Activated CD8-positive, alpha-beta memory T cell treated with anti-CD3 and anti-CD28 coated beads, Interleukin-2, amount 50 U/mL, for 24 hours (primary cell): ENCODE measurements around the gene JPH3.

ENCODE experiments used
- DNase-seq: peaks from one replicate; pipeline ENCODE4 v3.0.0-alpha.2; 2020; ENCODE audit errors: extremely low read depth

Gene JPH3

DNA sequence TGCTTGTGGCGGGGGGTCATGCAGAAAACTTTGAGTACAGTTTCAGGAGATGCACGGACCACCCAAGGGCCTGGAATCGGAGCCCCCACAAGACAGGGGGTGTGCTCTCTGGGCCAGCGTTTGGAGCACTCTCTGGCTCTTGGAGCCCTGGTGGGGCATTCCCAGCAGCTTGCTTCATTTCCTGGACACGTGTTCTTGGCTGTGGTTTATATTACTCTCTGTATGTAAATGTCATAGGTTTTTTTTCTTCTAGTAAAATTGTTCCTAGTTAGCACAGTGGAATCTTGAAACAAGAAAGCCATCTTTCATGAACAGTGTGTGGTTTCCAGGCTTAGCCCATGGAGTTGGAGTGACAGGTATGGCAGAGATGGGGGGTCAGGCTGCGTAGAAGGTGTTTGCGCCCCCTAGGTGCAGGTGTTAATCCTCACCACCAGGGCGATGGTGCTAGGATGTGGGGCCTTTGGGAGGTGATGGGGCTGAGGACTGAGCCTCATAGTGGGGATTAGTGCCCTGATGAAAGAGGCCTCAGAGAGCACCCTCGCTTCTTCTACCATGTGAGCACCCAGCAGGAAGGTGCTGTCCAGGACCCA, 79.8 kb downstream of the JPH3 start:
- DNase-seq, result no peak

DNA sequence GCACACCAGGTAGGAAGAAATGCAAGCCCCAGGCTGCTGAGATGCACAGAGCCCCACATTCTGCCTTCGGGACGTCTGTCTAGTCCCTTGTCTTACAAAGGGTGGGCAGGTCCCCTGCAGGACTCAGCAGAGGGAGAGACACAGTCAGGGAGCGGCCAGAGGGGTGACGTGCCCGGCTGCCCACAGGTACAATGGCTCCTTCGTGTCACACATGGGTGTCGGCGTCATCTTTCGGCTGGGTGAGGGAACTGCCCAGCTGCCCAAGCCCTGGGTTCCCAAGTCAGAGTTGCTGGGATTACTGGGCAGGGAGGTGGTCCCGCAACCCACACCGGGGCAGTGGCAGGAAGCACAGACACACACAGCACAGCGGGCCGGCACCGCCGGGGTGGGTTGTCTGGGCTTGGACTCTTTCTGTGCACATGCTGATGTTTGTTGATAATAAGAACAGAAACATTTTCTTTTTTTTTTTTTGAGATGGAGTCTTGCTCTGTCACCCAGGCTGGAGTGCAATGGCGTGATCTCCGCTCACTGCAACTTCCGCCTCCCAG, 80.6 kb downstream of the JPH3 start:
- DNase-seq, result no peak

DNA sequence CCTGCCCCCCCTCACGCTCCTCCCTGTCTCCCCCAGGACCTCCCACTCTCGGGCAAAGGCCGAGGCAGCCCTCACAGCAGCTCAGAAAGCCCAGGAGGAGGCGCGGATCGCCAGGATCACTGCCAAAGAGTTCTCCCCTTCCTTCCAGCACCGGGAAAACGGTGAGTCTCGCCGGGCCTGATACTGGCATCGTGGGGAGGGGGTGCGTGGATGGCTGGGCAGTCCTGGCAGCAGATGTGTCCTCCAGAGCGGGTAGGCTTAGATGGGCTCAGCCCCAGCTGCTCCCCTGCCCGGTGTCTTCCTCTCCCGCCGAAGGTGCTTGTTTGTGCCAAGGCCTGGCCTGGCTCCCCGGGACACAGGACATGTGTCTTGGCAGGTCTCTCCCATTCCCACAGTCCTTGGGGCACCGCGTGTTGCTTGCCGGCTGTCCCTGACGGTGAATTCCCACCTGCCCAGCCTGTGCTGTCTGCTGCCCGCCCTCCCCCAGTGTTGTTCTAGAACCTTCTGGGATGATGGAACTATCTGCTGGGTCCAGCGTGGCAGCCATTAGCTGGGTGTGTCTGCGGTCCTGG, 81.9 kb downstream of the JPH3 start:
- DNase-seq, result no peak

DNA sequence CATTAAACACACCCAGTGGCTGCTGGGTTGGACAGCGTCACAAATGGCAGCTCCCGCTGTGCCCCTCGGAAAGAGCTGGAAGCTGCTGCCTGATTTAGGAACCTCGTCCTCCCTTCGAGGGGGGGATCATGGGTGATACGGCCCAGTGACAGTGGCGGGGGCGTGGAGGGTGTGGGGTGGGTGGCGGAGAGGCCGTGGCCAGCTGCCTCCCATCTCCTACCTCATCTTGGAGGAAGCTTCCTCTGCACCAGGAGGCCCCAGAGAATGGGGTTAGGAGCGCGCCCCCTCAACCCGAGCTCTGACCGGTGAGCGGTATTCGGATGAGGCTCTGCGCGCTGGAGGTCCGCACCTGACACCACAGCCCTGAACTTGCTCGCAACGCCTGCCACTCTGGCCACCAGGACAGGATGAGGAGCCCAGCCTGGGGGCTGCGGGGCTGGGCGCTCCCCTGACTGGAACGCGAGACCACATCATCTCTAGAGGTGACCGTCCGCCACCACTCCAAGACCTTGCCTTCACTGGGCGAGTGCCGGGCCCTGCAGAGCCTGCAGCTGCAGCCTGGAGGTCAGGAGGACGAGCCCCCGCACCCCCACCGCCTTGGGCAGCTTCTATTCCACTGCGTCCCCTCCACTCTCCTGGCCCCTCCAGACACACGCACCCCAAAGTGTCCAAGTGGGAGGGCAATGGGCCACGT, 82.5 kb downstream of the JPH3 start:
- DNase-seq, result no peak

DNA sequence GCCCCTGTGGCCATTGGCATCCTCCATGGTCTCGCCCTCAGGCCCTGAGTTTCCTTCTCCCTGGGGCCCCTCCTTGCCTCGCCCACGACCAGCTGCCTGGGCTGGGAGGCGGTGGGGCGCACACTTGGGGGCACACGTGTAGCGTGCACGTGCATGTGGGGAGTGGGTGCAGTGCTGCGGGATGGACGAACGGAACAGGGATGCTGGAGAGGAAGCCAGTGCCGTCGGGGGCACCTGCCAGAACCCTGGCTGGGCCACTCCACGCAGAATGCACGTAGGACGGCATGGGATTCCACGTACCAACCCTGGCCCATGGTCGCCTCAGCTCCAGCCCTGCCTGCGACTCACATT, 83.1 kb downstream of the JPH3 start:
- no peak for DNase-seq

DNA sequence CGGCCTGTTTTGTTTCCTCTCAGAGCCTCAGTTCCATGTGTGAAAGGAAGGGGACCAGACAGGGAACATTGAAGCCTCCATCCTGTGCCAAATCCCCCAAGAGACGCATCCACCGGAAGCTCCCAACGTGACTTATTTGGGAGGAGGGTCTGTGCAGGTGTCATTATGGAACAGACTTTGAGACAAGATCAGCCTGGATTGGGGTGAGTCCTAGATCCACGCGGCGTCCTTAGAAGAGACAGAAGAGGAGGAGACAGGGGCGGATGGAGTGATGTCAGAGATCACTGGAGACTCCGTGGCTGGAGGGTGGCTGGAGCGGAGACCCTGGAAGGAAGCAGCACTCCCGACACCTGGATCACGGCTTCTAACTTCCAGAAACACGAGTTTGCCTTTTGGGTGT, 83.5 kb downstream of the JPH3 start:
- DNase-seq, result no peak

DNA sequence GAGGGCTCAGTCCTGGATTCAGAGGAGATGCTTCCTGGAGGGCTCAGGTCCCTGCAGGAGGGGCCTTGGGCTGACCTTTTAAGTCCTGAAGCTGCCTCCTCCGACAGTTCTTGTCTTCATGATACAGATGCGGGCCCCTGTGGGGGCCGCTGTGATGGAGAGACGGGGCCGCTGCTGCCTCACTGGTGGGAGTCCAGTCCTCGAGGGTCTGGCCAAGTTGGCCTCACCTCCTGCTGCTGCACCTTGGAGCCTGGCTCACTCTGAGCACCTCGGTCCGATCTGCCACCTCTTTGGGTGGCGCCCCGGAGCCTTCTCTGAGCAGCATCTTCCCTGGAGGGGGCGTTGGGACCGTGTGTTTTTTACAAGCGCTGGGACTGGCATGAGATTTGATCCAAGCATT, 84.4 kb downstream of the JPH3 start:
- DNase-seq, result no peak

DNA sequence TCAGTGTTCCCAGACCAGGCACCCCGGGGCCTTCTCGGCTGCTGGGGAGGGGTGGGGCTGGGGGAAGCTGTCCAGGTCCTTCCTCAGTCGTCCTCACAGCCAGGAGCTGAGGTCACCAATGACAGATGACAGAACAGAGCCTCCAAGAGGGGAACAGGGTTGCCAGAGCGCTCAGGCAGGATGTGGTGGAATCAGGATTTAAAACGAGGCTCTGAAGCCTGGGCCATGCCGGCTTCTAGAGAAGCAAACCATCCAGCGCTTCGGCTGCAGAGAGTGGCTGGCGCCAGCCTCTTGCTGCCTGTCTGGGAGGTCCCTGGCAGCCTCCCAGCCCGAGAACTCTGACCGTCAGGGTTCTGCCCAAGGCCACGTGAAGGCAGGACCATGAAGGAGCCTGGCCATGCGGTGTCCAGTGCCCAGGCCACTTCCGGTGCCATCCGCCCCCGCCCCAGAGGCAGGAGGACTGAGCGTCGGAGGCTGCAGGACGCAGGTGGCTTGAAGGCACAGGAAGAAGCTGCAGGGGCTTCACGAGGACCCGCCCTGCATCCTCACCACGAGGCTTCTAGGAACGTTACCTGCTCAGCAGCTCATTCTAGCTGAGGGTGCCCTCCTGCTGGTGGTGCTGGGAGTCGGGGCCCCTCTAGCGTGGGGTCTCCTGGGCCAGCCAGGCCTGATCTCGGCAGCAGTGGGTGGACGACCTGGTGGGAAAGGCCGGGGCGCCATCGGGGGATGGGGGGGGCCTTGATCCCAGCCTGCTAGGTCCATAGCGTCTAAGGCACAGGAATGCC, 85.0 kb downstream of the JPH3 start:
- DNase-seq, result no peak

DNA sequence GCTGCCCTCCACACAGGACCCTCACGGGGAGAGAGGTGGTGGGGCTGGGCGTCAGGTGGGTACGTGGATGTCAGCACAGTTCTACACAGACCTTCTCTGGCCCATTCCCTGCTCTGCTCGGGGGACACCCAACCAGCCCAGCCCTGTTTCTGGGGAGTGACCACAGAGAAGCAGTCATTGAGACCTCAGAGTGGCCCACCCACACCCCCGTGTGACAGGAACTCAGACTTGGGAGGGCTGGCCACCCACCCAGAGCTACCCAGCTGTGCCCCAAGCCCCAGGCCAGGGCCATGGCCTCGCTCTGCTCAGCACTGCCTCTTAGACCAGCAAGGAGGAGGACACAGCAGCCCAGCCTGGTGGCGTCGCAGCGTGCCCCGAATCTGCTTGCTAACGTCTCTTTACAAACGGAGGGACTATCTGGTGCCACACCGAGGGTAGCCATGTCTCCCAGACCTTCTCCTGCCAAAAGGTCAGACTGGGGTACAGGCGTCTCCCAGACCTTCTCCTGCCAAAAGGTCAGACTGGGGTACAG, 85.8 kb downstream of the JPH3 start:
- no peak for DNase-seq

DNA sequence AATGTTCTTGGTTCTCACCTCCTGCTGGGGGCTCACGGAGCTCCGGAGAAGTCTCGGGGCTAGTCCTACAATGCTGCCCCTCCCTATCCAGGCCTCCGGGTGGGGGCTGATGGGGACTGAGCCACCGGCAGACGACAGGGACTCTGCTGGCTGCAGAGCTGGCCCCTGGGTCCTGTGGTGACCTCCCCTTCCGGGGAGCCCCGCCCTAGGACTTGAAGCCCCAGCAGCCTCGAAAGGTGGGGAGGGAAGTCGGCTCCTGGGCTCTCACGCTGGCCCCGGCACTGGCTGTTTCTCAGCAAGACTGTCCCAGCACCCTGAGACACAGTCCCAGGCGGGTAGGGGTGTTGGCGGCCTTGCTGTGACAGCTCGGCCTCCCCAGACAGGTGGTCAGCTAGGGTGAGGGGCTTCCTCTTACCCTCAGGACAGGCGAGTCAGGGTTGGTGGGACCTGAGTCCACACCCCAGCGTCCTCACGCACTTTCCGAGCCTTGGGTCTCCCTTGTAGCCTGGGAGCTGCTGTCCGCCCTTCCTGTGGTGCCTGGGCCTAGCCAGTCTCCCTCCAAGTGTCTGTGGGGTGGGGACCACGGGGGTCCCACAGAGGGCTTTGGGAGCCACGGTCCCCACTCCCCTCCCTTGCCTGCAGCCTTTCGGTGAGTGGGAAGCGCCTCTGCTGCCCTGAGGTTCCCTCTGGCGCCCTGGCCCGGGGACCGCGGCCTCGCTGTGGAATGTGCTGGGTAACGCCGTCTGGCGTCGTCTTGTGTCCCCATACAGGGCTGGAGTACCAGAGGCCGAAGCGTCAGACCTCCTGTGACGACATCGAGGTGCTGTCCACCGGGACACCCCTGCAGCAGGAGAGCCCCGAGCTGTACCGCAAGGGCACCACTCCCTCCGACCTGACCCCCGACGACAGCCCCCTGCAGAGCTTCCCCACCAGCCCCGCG, 86.8 kb downstream of the JPH3 start:
- no peak for DNase-seq

DNA sequence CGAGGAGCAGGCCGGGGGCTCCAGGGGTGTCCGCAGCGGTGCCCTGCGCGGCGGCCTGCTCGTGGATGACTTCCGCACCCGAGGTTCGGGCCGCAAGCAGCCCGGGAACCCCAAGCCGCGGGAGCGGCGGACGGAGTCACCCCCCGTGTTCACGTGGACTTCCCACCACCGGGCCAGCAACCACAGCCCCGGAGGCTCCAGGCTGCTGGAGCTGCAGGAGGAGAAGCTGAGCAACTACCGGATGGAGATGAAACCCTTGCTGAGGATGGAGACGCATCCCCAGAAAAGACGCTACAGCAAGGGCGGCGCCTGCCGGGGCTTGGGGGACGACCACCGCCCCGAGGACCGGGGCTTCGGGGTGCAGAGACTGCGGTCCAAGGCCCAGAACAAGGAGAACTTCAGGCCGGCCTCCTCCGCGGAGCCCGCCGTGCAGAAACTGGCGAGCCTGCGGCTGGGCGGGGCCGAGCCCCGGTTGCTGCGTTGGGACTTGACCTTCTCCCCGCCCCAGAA, 87.7 kb downstream of the JPH3 start:
- no peak for DNase-seq

DNA sequence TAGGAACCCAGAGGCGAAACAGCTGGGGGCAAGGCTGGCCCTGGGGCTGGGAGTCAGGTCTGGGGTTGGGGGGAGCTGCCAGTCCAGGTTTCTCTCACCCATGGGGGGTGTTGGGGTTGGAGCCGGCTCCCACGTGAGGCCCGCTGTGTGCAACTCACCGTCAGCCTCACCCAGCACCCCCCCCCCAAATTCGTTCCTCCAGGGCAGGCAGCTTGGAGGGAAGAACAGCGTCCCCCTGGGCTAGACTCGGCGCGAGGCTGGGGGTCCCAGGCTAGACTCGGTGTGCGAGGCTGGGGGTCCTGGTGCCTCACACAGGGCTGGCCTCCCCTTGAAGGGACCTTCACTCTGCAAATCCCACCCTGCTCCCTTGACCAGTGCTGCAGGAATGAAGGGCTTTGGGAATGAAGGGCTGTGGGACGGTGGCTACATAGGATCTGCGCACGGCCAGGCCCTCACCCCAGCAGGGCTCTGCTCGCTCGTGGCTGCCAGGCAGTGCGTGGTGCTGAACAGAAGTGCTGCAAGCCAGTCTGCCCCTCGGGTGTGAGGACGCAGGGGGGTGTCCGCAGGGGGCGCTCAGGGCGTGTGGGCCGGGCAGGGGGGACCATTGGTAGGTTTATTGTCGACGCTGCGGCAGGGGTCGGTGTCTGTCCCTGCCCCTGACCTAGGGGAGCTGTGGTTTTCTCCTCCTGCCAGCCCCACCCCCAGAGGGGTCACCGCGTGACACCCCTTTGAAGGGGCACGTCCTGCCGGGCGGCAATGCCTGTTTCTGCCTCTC, 88.8 kb downstream of the JPH3 start:
- DNase-seq, result no peak

DNA sequence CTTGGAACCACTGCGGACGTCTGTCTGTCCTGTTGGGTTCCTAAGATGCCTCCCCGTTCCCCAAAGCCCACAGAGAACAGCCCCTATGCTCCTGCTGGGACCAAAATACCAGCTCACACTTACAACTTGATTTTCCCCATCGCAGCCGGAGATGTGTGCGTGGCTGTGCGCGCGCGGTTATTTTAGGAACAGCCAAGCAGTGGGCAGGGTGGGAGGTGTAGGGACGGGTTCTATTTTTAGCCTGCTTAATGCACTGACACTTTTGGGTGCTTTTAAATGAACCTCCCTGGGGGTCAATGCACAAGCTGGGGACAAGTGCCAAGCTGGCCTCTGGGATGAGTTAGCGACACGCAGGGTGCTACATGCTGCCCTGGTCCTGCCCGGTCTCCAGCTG, 89.4 kb downstream of the JPH3 start:
- no peak for DNase-seq

DNA sequence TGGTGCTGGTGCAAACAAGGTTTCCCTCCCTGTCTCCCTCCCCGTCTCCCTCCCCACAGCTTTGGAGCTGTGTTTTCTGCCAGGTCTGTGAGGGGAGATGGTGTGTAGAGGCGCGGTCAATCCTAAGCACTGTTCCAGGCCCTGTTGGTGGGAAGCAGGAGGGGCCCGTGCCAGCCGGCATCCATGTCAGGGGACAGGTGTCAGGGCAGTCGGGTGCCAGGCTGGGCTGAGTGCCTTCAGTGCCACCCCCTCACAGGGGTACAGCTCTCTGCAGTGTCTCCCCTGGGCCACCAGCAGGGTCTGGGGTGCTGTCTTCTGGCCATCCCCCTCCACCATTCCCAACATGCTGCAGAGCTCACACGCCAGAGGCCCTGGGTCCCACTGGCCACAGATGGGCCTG, 89.9 kb downstream of the JPH3 start:
- DNase-seq, result no peak

DNA sequence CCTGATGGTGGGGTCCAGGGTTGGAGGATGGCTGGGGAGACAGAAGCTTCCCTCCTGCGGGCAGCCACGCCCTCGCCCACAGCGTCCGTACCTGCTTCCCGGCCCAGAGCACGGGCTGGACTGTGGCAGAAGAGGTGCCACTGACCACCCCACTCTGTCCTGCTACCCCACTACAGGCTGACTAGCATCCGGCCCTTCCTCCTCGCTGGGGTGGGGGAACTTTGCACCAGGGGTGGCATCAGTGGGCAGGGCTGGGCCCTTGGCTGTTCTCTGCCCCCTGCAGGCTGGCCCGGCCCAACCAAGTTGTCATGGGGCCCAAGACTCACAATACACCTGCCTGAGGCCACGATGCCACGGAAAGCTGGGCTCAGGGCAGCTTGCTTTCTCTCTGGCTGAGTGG, 90.4 kb downstream of the JPH3 start:
- DNase-seq, result no peak

DNA sequence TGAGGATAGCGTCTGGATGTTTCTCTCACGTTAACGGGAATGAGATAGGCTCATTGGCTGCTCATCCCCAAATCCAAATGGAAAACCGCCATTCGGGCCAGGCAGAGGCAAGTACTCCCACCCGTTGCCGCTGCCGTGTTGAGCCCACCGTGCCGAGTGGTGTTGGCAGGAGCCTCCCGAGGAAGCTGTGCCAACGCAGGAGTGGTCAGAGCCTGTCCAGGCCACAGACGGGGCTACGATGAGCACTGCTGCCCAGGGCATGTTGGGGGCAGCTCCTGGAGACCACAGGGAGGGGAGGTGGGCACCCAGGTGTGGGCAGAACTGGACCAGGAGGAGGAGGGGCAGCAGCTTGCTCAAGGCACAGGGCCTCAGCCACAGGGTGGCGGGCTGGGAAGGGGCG, 91.5 kb downstream of the JPH3 start:
- no peak for DNase-seq

DNA sequence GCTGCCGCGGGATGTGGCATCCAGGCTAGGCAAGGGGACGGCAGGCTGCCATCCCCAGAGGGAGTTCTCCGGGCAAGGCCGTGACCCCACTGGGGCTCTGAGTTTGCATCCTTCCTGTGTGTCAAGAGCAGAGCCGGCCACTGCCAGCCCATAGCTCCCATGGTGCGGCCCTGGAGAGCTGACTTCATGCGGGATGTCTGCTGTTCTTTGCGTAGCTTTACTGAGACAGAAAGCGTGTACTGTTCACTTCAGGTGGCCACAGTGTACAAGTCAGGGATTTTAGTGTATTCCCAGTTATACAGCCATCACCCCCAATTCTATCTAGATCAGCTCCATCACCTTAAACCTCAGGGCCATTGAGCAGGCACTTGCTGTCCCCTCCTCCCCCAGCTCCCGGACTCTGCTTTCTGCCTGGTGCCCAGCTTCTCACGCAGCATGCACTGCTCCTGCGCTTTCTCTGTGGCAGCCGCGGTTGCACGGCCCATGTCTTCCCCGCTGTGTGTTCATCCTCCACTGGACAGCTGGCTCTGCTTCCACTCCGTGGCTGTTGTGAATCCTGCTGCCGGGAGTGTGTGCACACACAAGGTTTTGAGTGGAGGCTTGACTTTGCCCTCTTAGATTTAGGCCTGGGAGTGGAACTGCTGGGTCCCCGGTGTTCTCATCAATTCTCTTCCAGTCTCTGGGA, 92.3 kb downstream of the JPH3 start:
- no peak for DNase-seq

DNA sequence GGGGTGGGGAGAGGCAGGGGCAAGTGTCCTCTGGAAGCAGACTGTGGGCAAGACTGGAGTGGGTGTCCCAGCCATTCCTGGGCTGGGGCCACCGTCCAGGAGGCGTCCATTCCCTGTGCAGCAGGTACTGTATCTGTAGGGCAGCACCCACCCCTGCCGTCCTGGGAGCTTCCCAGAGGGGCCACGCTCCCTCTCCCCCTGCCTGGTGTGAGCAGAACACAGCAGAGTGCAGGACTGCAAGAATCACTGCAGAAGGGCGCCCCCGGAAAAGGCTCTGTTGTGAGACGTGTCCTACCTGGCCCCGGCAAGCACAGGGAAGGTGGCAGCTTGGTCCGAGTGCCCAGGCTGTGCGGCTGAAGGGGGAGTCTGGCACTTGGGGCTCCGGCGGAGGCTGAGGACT, 93.2 kb downstream of the JPH3 start:
- DNase-seq, result no peak

DNA sequence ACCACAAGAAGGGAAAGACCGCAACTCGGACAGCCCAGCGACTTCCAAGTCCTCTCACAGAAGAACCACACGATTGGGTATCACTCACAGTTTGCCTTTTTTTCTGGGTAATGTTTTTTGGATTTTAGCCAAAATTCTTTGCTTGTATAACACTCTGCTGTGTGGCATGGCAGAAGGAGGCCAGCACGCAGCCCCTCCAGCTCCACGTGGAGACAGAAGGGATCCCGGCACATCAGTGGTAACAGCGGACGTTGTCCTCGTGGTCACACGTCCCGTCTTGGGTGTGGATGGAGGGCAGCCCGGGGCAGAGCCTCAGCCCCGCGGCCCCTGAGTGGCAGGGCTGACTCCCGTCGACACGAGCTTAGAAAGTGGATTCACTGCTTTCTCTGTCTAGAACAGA, 94.4 kb downstream of the JPH3 start:
- no peak for DNase-seq

DNA sequence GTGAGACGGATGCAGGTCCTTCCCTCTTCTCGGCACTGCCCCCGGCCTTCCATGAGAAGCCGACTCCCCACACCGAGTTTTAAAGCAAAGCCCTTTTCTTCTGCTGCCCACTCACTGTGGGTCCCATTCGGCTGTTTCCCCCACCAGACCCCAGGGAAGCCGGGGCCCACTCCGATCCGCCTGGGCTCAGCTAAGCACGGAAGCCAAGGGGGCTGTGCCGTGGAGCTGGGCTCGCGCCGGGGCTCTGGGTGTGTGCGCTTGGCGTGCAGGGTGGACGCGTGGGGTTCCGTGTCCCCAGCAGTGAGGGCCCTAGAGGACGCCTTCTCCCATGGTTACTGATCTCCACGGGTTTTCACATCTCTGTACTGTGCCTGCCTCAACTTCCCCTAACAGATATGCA, 94.9 kb downstream of the JPH3 start:
- no peak for DNase-seq
